Ectodermal cell (in vitro differentiated cells): ENCODE results near the gene ERGIC1.

Experiments
- H3K27ac ChIP-seq: 2 replicates; pipeline ENCODE4 v1.7.0; 2013; ENCODE audit warnings: mild to moderate bottlenecking, low read depth, low read length; ENCODE audit not compliant: insufficient read depth, poor library complexity, severe bottlenecking
- H3K27me3 ChIP-seq: 2 replicates; pipeline ENCODE4 v1.7.0; 2013; ENCODE audit warnings: mild to moderate bottlenecking, low read length; ENCODE audit not compliant: insufficient read depth, control insufficient read depth, poor library complexity, severe bottlenecking
- H3K36me3 ChIP-seq: one replicate; pipeline ENCODE4 v1.7.0; 2013; ENCODE audit warnings: low read length; ENCODE audit not compliant: control insufficient read depth, insufficient read depth
- H3K4me1 ChIP-seq: one replicate; pipeline ENCODE4 v1.7.0; 2013; ENCODE audit warnings: low read length; ENCODE audit not compliant: control insufficient read depth, insufficient read depth
- H3K4me3 ChIP-seq: 2 replicates; pipeline ENCODE4 v1.7.0; 2013; ENCODE audit warnings: low read depth, low read length, control low read depth; ENCODE audit not compliant: insufficient read depth
- H3K9me3 ChIP-seq: 2 replicates; pipeline ENCODE4 v1.7.0; 2013; ENCODE audit warnings: mild to moderate bottlenecking, low read length, moderate library complexity; ENCODE audit not compliant: control insufficient read depth
- WGBS, 2 experiments: methylation state at CpG; one replicate each; pipeline ENCODE4 v1.1.7; 2013; ENCODE audit warnings: missing lambda C conversion rate in 2 of 2; 5-methylcytosine and 5-hydroxymethylcytosine counted together

Gene ERGIC1

DNA sequence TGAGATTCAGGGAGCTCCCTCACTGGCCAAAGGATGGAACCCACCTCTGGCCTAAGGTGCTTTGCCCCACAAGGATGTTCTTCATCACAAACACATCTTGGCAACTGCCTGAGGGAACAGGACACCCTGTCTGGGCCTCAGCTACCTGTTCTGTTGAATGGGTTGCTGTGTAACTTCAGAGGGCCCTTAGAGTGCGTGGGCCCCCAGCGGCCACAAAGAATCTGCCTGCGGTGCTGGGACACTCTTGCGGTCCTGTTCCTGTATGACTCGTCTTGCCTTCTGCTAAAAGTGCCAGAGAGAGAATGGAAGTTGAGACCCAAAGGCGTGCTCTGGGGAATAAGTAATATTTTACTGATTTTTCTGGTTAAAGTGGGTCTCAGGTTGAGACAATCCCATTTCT is 111.1 kb downstream of the ERGIC1 start:
- Histone ChIP-seq H3K4me1 (no peaks in the 10 kb centered on the region), H3K27ac (no peak overlapping the region), H3K27me3 (no peaks in the 10 kb centered on the region), H3K4me3 (no peak overlapping the region), H3K36me3 (no peaks in the 10 kb centered on the region), H3K9me3 (no peaks in the 10 kb centered on the region)
- WGBS, 2 experiments = 95 to 98% methylated on average over 6 of the region's 6 CpGs

DNA sequence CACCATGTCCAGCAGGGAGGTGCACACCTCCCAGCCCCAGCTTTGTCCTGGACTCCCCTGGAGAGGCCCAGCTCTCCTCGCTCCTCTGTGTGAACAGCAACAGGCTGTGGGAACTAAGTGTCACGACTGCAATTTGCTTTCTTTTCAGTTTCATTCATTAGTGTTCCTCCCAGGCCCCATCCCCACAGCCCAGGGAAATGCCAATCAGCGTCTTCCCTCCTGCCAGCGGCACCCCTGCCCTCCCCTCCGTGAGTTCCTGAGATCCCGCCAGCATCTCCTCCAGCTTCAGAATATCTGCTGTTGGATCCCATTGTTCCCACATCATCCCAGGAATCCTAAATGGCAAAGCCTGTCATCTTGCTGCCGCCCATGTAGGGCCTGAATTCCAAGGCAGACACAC is 112.1 kb downstream of the ERGIC1 start:
- no peak overlapping the region for H3K4me3 ChIP-seq
- no peaks in the 10 kb centered on the region for H3K27me3 ChIP-seq
- no peaks in the 10 kb centered on the region for H3K36me3 ChIP-seq
- no peak overlapping the region for H3K27ac ChIP-seq
- H3K9me3 ChIP-seq = no peaks in the 10 kb centered on the region
- H3K4me1 ChIP-seq = no peaks in the 10 kb centered on the region
- 93% methylated on average over 7 of the region's 7 CpGs for whole genome bisulfite sequencing, 2 experiments

DNA sequence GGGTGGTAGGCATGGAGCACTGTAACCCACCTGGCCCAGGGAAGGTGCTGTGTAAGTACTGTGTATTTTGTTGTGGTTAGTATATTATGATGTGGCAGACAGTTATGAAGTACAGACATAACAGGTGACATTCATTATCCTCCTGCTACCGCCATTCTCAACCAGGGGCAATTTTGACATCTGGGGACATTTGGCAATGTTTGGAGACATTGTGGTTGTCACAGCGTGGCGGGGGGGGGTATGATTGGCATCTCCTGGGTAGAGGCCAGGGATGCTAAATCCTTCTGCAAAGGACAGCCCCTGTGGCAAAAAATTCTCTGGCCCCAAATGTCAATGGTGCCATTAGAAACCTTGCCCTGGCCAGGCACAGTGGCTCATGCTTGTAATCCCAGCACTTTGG is 115.4 kb downstream of the ERGIC1 start:
- H3K4me1 ChIP-seq = no peaks in the 10 kb centered on the region
- H3K27ac ChIP-seq = no peak overlapping the region
- 97% methylated on average over 3 of the region's 3 CpGs for WGBS, 2 experiments
- no peak overlapping the region for H3K4me3 ChIP-seq
- H3K9me3 ChIP-seq = no peaks in the 10 kb centered on the region
- no peaks in the 10 kb centered on the region for H3K27me3 ChIP-seq
- no peaks in the 10 kb centered on the region for H3K36me3 ChIP-seq

DNA sequence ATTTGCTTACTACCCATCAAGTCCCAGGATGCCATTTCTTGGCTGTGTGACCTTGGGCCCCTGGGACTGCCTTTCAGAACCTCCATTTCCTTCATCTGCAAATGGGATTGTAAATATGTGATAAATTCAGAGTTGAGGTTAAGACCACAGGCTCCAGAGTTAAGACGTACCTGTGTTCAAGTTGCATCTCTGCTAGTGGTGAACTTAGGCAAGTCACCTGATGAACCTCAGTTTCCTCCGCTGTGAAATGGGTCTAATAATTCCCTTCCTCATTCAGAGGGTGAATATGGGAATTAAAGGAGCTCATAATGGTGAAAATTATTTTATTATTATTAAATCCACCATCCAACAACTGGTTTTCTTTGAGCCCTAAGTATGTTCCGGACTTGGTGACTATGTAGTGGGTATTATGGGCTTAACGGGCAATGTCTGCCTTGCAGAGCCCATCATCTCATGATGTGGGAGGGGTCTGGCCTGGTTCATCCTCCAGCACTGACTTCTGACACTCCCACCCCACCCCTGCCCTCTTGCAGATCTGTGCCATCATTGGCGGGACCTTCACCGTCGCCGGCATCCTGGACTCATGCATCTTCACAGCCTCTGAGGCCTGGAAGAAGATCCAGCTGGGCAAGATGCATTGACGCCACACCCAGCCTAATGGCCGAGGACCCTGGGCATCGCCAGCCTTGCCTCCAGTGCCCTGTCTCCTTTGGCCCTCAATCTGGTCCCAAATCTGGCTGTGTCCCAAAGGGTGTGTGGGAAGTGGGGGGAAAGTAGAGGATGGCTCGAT is 116.3 kb downstream of the ERGIC1 start:
- WGBS, 2 experiments = 92 to 94% methylated on average over 12 of the region's 12 CpGs
- Histone ChIP-seq H3K4me3 (no peak overlapping the region), H3K4me1 (no peaks in the 10 kb centered on the region), H3K27me3 (no peaks in the 10 kb centered on the region), H3K36me3 (no peaks in the 10 kb centered on the region), H3K27ac (no peak overlapping the region), H3K9me3 (no peaks in the 10 kb centered on the region)

DNA sequence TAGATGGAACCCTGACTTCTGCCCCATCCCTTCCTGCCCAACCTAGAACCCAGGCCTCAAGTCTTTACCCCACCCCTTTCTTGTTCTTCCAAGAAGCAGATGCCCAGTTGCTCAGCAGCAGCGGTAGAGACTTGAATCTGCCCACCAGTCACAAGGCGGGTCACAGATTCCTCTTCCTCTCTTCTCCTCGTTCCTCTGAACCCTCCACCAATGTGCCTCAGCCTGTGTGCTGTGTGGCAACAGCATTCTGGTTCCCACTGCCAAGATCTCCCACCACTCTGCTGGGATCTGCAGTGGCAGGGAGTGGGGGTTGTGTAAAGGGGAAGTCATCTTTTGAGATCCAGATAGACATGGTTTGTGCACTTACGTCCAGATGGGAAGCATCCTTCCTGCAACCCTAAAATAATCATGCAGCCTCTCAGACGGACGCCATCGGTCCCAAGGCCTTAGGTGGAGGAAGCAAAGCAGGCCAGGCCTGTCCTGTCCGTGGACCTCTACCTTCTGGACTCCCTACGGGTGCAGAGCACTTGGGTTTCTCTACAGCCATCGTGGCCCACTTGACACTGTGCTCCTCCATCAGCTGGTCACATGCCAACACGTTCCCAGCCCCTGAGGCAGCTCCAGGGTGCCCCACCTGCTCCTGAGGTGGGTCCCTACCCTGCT is 117.5 kb downstream of the ERGIC1 start:
- no peak overlapping the region for H3K4me3 ChIP-seq
- no peaks in the 10 kb centered on the region for H3K9me3 ChIP-seq
- 92 to 93% methylated on average over 11 of the region's 11 CpGs for WGBS, 2 experiments
- H3K27ac ChIP-seq = no peak overlapping the region
- H3K4me1 ChIP-seq = no peaks in the 10 kb centered on the region
- H3K27me3 ChIP-seq = no peaks in the 10 kb centered on the region
- H3K36me3 ChIP-seq = no peaks in the 10 kb centered on the region

DNA sequence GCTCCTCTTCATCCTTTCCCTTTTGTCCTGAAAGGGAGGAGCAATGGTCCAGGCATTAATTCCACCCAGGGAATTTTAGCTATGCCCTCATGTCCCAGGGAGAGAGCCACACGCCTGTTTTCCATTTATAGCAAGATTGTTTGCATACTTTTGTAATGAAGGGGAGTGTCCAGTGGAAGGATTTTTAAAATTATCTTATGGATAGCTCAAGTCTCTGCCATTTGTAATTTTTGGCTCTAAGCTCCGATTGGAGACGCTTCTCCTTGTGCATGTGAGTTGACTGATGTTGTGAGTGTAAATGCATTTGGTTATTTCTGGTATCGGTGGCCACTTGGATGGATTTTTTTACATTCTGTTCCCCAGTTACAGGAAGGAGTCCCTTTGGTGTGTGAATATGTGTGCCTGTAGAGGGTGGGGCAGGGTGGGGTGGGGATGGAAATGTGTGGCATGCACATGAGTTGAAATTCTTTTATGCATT is 118.0 kb downstream of the ERGIC1 start:
- Histone ChIP-seq H3K36me3 (no peaks in the 10 kb centered on the region), H3K4me1 (no peaks in the 10 kb centered on the region), H3K27ac (no peak overlapping the region), H3K4me3 (no peak overlapping the region), H3K27me3 (peaks cover 4% of the 10 kb centered on the region), H3K9me3 (no peaks in the 10 kb centered on the region)
- 93 to 96% methylated on average over 4 of the region's 4 CpGs for WGBS, 2 experiments

DNA sequence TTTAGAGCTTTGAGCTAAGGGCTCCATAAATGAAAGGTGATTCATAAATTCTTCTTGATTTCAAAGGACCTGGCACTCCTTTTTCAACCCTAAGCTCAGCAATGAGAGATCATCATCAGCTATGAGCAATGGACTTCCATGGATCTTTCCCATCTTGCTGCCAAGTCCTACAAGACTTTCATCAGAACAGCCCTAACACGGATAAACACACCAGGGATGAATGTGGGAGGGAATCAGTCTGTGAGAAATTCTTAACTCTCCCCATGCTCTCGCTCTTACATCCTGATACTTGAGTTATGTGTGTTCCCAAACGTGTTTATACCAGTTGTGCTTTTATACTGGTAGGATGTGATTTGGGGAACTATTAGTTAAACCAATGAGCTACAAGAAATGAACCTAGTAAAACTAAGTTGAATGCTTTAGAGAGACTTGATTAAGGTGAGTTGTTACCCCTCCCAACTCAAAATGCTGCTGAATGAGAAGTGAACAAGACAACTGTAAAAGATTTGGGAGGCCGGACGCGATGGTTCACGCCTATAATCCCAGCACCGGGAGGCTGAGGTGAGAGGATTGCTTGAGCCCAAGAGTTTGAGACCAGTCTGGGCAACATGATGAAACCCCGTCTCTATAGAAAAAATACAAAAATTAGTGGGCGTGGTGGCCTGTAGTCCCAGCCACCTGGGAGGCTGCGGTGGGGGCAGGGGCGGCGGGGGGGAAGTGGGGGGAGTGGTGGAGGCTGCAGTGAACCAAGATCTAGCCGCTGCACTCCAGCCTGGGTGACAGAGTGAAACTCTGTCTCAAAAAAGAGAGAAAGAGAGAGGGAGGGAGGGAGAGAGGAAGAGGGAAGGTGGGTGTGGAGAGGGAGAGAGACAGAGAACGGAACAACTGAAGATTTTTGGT is 120.0 kb downstream of the ERGIC1 start:
- Histone ChIP-seq H3K27ac (no peak overlapping the region), H3K27me3 (peaks cover 19% of the 10 kb centered on the region), H3K4me1 (no peaks in the 10 kb centered on the region), H3K4me3 (no peak overlapping the region), H3K36me3 (no peaks in the 10 kb centered on the region), H3K9me3 (no peaks in the 10 kb centered on the region)
- WGBS, 2 experiments = 79 to 83% methylated on average over 14 to 15 of the region's 15 CpGs

DNA sequence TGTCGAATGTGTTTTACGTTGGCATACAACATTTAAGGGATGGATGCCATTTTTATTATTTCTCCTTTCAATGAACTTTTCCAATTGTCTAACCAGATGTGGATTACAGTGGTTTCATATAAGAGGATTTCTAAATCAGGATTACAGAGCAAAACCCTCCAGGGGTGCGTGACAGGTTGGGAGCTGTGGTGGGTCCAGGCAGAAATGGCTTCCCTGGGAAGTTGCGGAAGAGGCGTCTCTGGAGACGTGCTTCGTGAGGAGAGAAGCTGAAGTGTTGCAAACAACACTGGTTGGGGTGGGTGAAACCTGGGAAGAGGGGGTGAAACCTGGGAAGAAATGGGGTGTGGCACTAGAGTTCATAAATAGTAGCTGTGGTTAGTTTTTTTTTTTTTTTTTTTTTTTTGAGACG is 120.7 kb downstream of the ERGIC1 start:
- Histone ChIP-seq H3K27ac (no peak overlapping the region), H3K4me1 (no peaks in the 10 kb centered on the region), H3K36me3 (no peaks in the 10 kb centered on the region), H3K9me3 (no peaks in the 10 kb centered on the region), H3K27me3 (peaks cover 19% of the 10 kb centered on the region), H3K4me3 (no peak overlapping the region)
- 91 to 93% methylated on average over 7 to 8 of the region's 8 CpGs for WGBS, 2 experiments

DNA sequence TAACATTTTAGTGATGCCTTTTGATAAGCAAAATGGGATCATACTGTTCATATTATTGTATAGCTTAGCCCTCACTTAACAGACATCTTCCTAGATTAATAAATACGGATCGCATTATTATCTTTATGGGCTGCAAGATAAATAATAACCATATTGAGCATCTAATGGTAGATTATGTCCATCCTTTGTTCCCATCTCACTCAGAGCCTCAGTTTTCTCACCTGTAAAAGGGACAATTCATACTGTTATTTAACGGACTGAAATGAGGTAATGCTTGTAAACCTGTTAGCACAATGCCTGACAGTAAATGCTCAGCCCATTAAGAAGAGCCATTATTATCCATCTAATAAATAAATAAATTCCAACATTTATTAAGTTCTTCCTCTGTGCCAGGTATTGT is 122.2 kb downstream of the ERGIC1 start:
- 85 to 95% methylated on average over 2 to 3 of the region's 3 CpGs for WGBS, 2 experiments
- Histone ChIP-seq H3K27ac (no peak overlapping the region), H3K4me1 (no peaks in the 10 kb centered on the region), H3K27me3 (peaks cover 19% of the 10 kb centered on the region), H3K9me3 (no peaks in the 10 kb centered on the region), H3K36me3 (no peaks in the 10 kb centered on the region), H3K4me3 (no peak overlapping the region)

DNA sequence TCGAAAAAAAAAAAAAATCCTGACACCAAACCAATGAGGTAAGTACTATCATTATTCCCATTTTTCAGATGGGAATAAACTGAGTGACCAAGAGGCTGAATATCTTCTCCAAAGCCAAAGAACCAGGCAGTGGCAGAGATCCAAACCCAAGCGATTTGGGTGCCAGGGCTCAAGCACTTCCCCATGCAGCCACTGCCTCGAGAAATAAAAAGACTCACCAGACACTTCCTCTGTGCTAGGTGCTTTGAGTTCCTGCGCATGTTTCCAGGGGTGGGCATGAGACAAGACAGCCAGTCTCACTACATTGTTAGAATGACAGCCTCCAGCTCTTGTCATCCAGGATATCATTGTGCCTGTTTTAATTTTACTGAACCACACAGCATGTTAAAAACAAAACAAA is 122.9 kb downstream of the ERGIC1 start:
- Histone ChIP-seq H3K4me1 (no peaks in the 10 kb centered on the region), H3K27me3 (peaks cover 19% of the 10 kb centered on the region), H3K9me3 (no peaks in the 10 kb centered on the region), H3K36me3 (peaks cover 2% of the 10 kb centered on the region), H3K27ac (no peak overlapping the region), H3K4me3 (no peak overlapping the region)
- 88 to 93% methylated on average over 4 of the region's 4 CpGs for WGBS, 2 experiments
